NCI-H345 (cell line): ENCODE results near the gene ABCC8.

ENCODE experiments used
- DNase-seq: peaks from one replicate; lab custom pipeline; 2025; lab: John Stamatoyannopoulos, UW

Gene ABCC8

GRCh38 chr11:17505146-17505545 lies 28.5 kb upstream of the ABCC8 start:
- no peak for DNase-seq

GRCh38 chr11:17504330-17505107 lies 27.9 kb upstream of the ABCC8 start:
- peak; percentile 76 for DNase-seq

- no peak for DNase-seq
These were observed 26.0 kb upstream of the ABCC8 start for GRCh38 chr11:17502630-17503029.

- no peak for DNase-seq
These were observed 24.0 kb upstream of the ABCC8 start for GRCh38 chr11:17500673-17501072.

GRCh38 chr11:17498475-17498874 lies 21.8 kb upstream of the ABCC8 start:
- peak; percentile 27 for DNase-seq

- DNase-seq: peak; percentile 69
These were observed 21.4 kb upstream of the ABCC8 start for GRCh38 chr11:17498058-17498457.

GRCh38 chr11:17496406-17496805 lies 19.8 kb upstream of the ABCC8 start:
- no peak for DNase-seq

- DNase-seq: no peak
These were observed 17.4 kb upstream of the ABCC8 start for GRCh38 chr11:17494019-17494418.

- no peak for DNase-seq
These were observed 14.3 kb upstream of the ABCC8 start for GRCh38 chr11:17490938-17491337.

- no peak for DNase-seq
These were observed 13.6 kb upstream of the ABCC8 start for GRCh38 chr11:17490232-17490631.

GRCh38 chr11:17489751-17490150 lies 13.1 kb upstream of the ABCC8 start:
- no peak for DNase-seq

- no peak for DNase-seq
These were observed 11.9 kb upstream of the ABCC8 start for GRCh38 chr11:17488563-17488962.

- DNase-seq: no peak
These were observed 10.0 kb upstream of the ABCC8 start for GRCh38 chr11:17486646-17487045.

GRCh38 chr11:17483505-17483904 lies 6.9 kb upstream of the ABCC8 start:
- no peak for DNase-seq

GRCh38 chr11:17481905-17482304 lies 5.3 kb upstream of the ABCC8 start:
- DNase-seq: no peak

GRCh38 chr11:17479284-17480214 lies 2.9 kb upstream of the ABCC8 start:
- peak; percentile 64 for DNase-seq

- DNase-seq: no peak
These were observed 1.4 kb upstream of the ABCC8 start for GRCh38 chr11:17478070-17478469.

- no peak for DNase-seq
These were observed 716 bp upstream of the ABCC8 start for GRCh38 chr11:17477361-17477760.

- DNase-seq: no peak
These were observed 364 bp upstream of the ABCC8 start for GRCh38 chr11:17477084-17477333.

GRCh38 chr11:17475666-17476316 lies 854 bp downstream of the ABCC8 start:
- no peak for DNase-seq

- peak; percentile 28 for DNase-seq
These were observed 3.4 kb downstream of the ABCC8 start for GRCh38 chr11:17473071-17473744.

- DNase-seq: no peak
These were observed 4.2 kb downstream of the ABCC8 start for GRCh38 chr11:17472467-17472866.
